GM23338 (cell line): ENCODE data around the gene STAT4. TPM values are rescaled to one million over a fixed set of nuclear protein-coding genes. Genes with fewer than 3 reads are reported as not detected.

Experiments used
- ATAC-seq: fragments of 200-7000 bp; cut with Tn5 transposase; 3 replicates; pipeline ENCODE4 v1.9.1; 2020
- DNase-seq: peaks from one replicate; pipeline ENCODE4 v3.0.0-alpha.2; 2015; ENCODE audit warnings: low spot score
- H2AFZ ChIP-seq: fragments of 200-600 bp; sonication (generic); 2 replicates; pipeline ENCODE4 v1.8.0; 2016; ENCODE audit warnings: antibody characterized with exemption, mild to moderate bottlenecking, moderate library complexity
- H3F3A ChIP-seq: fragments of 200-600 bp; sonication (generic); replicated peaks from 2 replicates; pipeline ENCODE4 v1.8.0; 2017; ENCODE audit warnings: antibody characterized with exemption, mixed run types, low read depth
- H3K27ac ChIP-seq: fragments of 200-600 bp; sonication (generic); 2 replicates; pipeline ENCODE4 v1.6.1; 2016; ENCODE audit warnings: low read depth
- H3K27me3 ChIP-seq: fragments of 200-600 bp; sonication (generic); 2 replicates; pipeline ENCODE4 v1.8.0; 2016; ENCODE audit warnings: mild to moderate bottlenecking, mixed run types, moderate library complexity; ENCODE audit not compliant: insufficient read depth
- H3K36me3 ChIP-seq: fragments of 200-600 bp; sonication (generic); 2 replicates; pipeline ENCODE4 v1.8.0; 2016; ENCODE audit warnings: mild to moderate bottlenecking; ENCODE audit not compliant: insufficient read depth
- H3K4me1 ChIP-seq: fragments of 200-600 bp; sonication (generic); 2 replicates; pipeline ENCODE4 v1.8.0; 2016; ENCODE audit warnings: mild to moderate bottlenecking, moderate library complexity; ENCODE audit not compliant: insufficient read depth
- H3K4me2 ChIP-seq: fragments of 200-600 bp; sonication (generic); 2 replicates; pipeline ENCODE4 v1.7.1; 2017; ENCODE audit warnings: mixed run types
- H3K4me3 ChIP-seq: fragments of 200-600 bp; sonication (generic); 2 replicates; pipeline ENCODE4 v1.6.1; 2016; ENCODE audit warnings: mixed run types
- H3K79me2 ChIP-seq: fragments of 200-600 bp; sonication (generic); replicated peaks from 2 replicates; pipeline ENCODE4 v1.8.0; 2017; ENCODE audit warnings: mild to moderate bottlenecking; ENCODE audit not compliant: insufficient read depth
- H3K9me2 ChIP-seq: fragments of 200-600 bp; sonication (generic); 2 replicates; pipeline ENCODE4 v1.8.0; 2017; ENCODE audit not compliant: insufficient read depth
- H4K20me1 ChIP-seq: fragments of 200-600 bp; sonication (generic); replicated peaks from 2 replicates; pipeline ENCODE4 v1.8.0; 2017; ENCODE audit warnings: mild to moderate bottlenecking; ENCODE audit not compliant: insufficient read depth
- H3K27ac Mint-ChIP-seq: 2 replicates; pipeline ENCODE4 v1.8.0; 2020; ENCODE audit warnings: inconsistent platforms, mild to moderate bottlenecking, moderate library complexity, mixed read lengths
- H3K27me3 Mint-ChIP-seq: 3 replicates; pipeline ENCODE4 v1.8.0; 2022; ENCODE audit warnings: low read depth, mild to moderate bottlenecking, moderate library complexity, mixed read lengths, inconsistent platforms; ENCODE audit not compliant: insufficient read depth, poor library complexity
- H3K36me3 Mint-ChIP-seq: 3 replicates; pipeline ENCODE4 v1.8.0; 2021; ENCODE audit warnings: low read depth, mild to moderate bottlenecking, inconsistent platforms, moderate library complexity, mixed read lengths
- H3K4me1 Mint-ChIP-seq: 3 replicates; pipeline ENCODE4 v1.8.0; 2020; ENCODE audit warnings: mild to moderate bottlenecking, inconsistent platforms, mixed read lengths
- H3K4me3 Mint-ChIP-seq: 3 replicates; pipeline ENCODE4 v1.8.0; 2021; ENCODE audit warnings: moderate library complexity, mild to moderate bottlenecking, inconsistent platforms, mixed read lengths
- H3K9me3 Mint-ChIP-seq: 3 replicates; pipeline ENCODE4 v1.8.0; 2020; ENCODE audit warnings: moderate library complexity, mild to moderate bottlenecking, inconsistent platforms, mixed read lengths
- CTCF ChIP-seq, 2 experiments: fragments of 200-600 bp in 1 of 2; sonication (generic) in 1 of 2; conservative IDR thresholded peaks; 2 replicates each; pipeline versions ENCODE4 v1.5.1 to v1.6.1; 2016 to 2017; ENCODE audit warnings: antibody characterized with exemption in 2 of 2, low read depth in 2 of 2, mild to moderate bottlenecking in 2 of 2, moderate library complexity in 1 of 2
- EZH2phosphoT487 ChIP-seq: fragments of 200-600 bp; sonication (generic); IDR thresholded peaks from one replicate; pipeline ENCODE4 v1.8.1; 2018; ENCODE audit warnings: antibody characterized with exemption; ENCODE audit not compliant: unreplicated experiment
- JUNB ChIP-seq: IDR thresholded peaks from one replicate; pipeline ENCODE4 v1.6.1; 2016; ENCODE audit warnings: antibody characterized with exemption; ENCODE audit not compliant: unreplicated experiment
- NANOG ChIP-seq: IDR thresholded peaks from 2 replicates; pipeline ENCODE4 v1.6.1; 2016; ENCODE audit warnings: antibody characterized with exemption, borderline replicate concordance
- ZNF331 ChIP-seq: fragments of 250-450 bp; sonication (Bioruptor Pico); IDR thresholded peaks from 2 replicates; pipeline ENCODE4 v1.5.0; 2020; ENCODE audit warnings: low read depth, mild to moderate bottlenecking, moderate library complexity
- ZNF462 ChIP-seq: fragments of 250-450 bp; sonication (Bioruptor Pico); IDR thresholded peaks from 2 replicates; pipeline ENCODE4 v1.5.0; 2020; ENCODE audit warnings: mild to moderate bottlenecking, moderate library complexity
- polyA plus RNA-seq: library from polyadenylated mRNA; unstranded; fragments of >200 nt; fragmentation: Nextera tagmentation; extraction: Ambion mirVana; gene quantifications from 2 replicates; pipeline ENCODE4 v1.2.1, GENCODE V29; 2016
- total RNA-seq: library from RNA; depleted of rRNA; stranded (reverse); fragments of >200 nt; shearing (Covaris generic); gene quantifications from 2 replicates; pipeline ENCODE4 v1.2.3, GENCODE V29; 2014

STAT4 gene
- total and polyA plus RNA-seq, 2 experiments from 2014 or later = 0.52 to 0.86 TPM

GRCh38 chr2:191010887-191011885, 139.6 kb downstream of the STAT4 start:
- Histone ChIP-seq H3K27me3 (peaks cover 18% of the 10 kb centered on the region), H4K20me1 (no peaks in the 10 kb centered on the region; the same call in none of the 2 replicates), H3K4me1 (peaks cover 16% of the 10 kb centered on the region), H3K4me2 (no peak overlapping the region), H3K9me2 (no peaks in the 10 kb centered on the region; the same call in 1 of the 2 replicates), H3K27ac (no peak overlapping the region), H3F3A (peaks cover 5% of the 10 kb centered on the region; the same call in 1 of the 2 replicates), H3K4me3 (no peak overlapping the region), H3K79me2 (peaks cover 19% of the 10 kb centered on the region), H3K36me3 (peaks cover 21% of the 10 kb centered on the region), H2AFZ (no peak overlapping the region)
- Mint-ChIP-seq H3K36me3 (peaks cover 22% of the 10 kb centered on the region), H3K27ac (no peak overlapping the region), H3K4me1 (no peaks in the 10 kb centered on the region), H3K4me3 (no peak overlapping the region), H3K27me3 (no peaks in the 10 kb centered on the region), H3K9me3 (no peaks in the 10 kb centered on the region)
- DNase-seq (no peak), ATAC-seq (no peak)
- no peak for TF ChIP-seq EZH2phosphoT487
- TF ChIP-seq JUNB = no peak
- no peak for TF ChIP-seq NANOG
- no peak for TF ChIP-seq ZNF331 (CRISPR knock-in tag)
- no peak for TF ChIP-seq CTCF (conservative IDR thresholded peaks at IDR 0.05; ENCODE audit: low read depth in 2 of 2)
- TF ChIP-seq ZNF462 (CRISPR knock-in tag) = no peak
